Endothelial cell of umbilical vein (primary cell): ENCODE measurements around the gene ASXL2. TPM values are rescaled to one million over a fixed set of nuclear protein-coding genes. Genes with fewer than 3 reads are reported as not detected.

Experiments
- BruUV-seq: library from RNA; stranded (reverse); fragments of 400-500 nt; replicated peaks from 2 replicates; lab custom pipeline; 2021; lab: Mats Ljungman, UMichigan
- CTCF ChIA-PET: fragments of 300-600, 350-600 bp; sonication (Branson Sonifier 250); formaldehyde crosslinking; loops from one replicate; lab custom pipeline; 2021; ENCODE audit warnings: antibody characterized with exemption, inconsistent platforms; lab: Charles Lee
- POLR2A ChIA-PET: fragments of 300-600, 350-600 bp; sonication (Branson Sonifier 250); formaldehyde crosslinking; loops from one replicate; lab custom pipeline; 2021; ENCODE audit warnings: antibody characterized with exemption, inconsistent platforms; lab: Charles Lee
- DNase-seq: peaks from one replicate; pipeline ENCODE4 v3.0.0-alpha.2; 2011; ENCODE audit warnings: low read depth, low spot score
- FAIRE-seq: peaks from 2 replicates; lab custom pipeline; 2011; peaks lifted over from hg19 to GRCh38; lab: Jason Lieb, UNC
- H2AFZ ChIP-seq: 2 replicates; pipeline ENCODE4 v1.6.0; 2012; ENCODE audit warnings: low read depth, low read length, control low read depth, inconsistent platforms
- H3K27ac ChIP-seq: 2 replicates; pipeline ENCODE4 v1.5.1; 2011; ENCODE audit warnings: low read depth, mild to moderate bottlenecking, control low read depth, low read length, moderate library complexity; ENCODE audit not compliant: insufficient read depth
- H3K27me3 ChIP-seq, 2 experiments: 2 replicates each; pipeline versions ENCODE4 v1.6.0 to v1.6.1; 2011; ENCODE audit warnings: low read length in 2 of 2, mixed read lengths in 1 of 2; ENCODE audit not compliant: control insufficient read depth in 2 of 2, insufficient read depth in 2 of 2
- H3K36me3 ChIP-seq, 2 experiments: 2 replicates in 1 of 2; 3 replicates in 1 of 2; pipeline ENCODE4 v1.5.1; 2011; ENCODE audit warnings: low read length in 2 of 2, mild to moderate bottlenecking in 1 of 2, moderate library complexity in 1 of 2; ENCODE audit not compliant: control insufficient read depth in 2 of 2, insufficient read depth in 2 of 2; ENCODE audit errors: extremely low read depth in 1 of 2
- H3K4me1 ChIP-seq: 3 replicates; pipeline ENCODE4 v1.5.1; 2011; ENCODE audit warnings: mild to moderate bottlenecking, low read length; ENCODE audit not compliant: control insufficient read depth, insufficient read depth; ENCODE audit errors: extremely low read depth
- H3K4me2 ChIP-seq: 2 replicates; pipeline ENCODE4 v1.6.1; 2011; ENCODE audit warnings: low read length, control low read depth, mixed read lengths; ENCODE audit not compliant: insufficient read depth
- H3K4me3 ChIP-seq, 3 experiments: fragments of 200-600 bp in 1 of 3; sonication (generic), shearing (Covaris generic) in 1 of 3; replicated peaks in 1 of 3; 2 replicates each; pipeline ENCODE4 v1.5.1; 2011 to 2016; ENCODE audit warnings: control low read depth in 3 of 3, low read length in 3 of 3, mild to moderate bottlenecking in 2 of 3, inconsistent platforms in 1 of 3, low read depth in 1 of 3, moderate library complexity in 1 of 3; ENCODE audit not compliant: insufficient read depth in 1 of 3
- H3K79me2 ChIP-seq: 2 replicates; pipeline ENCODE4 v1.6.0; 2012; ENCODE audit warnings: low read length, inconsistent platforms; ENCODE audit not compliant: control insufficient read depth, insufficient read depth
- H3K9ac ChIP-seq: replicated peaks from 2 replicates; pipeline ENCODE3; 2011; ENCODE audit warnings: low read length, control low read depth; ENCODE audit not compliant: insufficient read depth; ENCODE audit errors: extremely low read depth
- H3K9me1 ChIP-seq: replicated peaks from 3 replicates; pipeline ENCODE4 v1.6.0; 2011; ENCODE audit warnings: mild to moderate bottlenecking, low read length; ENCODE audit not compliant: control insufficient read depth, insufficient read depth; ENCODE audit errors: extremely low read depth
- H3K9me3 ChIP-seq: replicated peaks from 2 replicates; pipeline ENCODE4 v1.5.1; 2012; ENCODE audit warnings: low read length, inconsistent platforms; ENCODE audit not compliant: control insufficient read depth, insufficient read depth
- H4K20me1 ChIP-seq: replicated peaks from 2 replicates; pipeline ENCODE3; 2011; ENCODE audit warnings: mild to moderate bottlenecking, low read length; ENCODE audit not compliant: control insufficient read depth, insufficient read depth; ENCODE audit errors: extremely low read depth
- EZH2 ChIP-seq: IDR thresholded peaks from 2 replicates; pipeline ENCODE4 v1.6.1; 2012; ENCODE audit warnings: borderline replicate concordance, low read depth, mild to moderate bottlenecking, moderate library complexity, low read length, inconsistent platforms; ENCODE audit not compliant: severe bottlenecking
- FOS ChIP-seq: IDR thresholded peaks from 2 replicates; pipeline ENCODE4 v1.6.1; 2011; ENCODE audit warnings: mild to moderate bottlenecking, low read length, moderate library complexity, borderline replicate concordance; ENCODE audit not compliant: insufficient read depth
- GATA2 ChIP-seq: IDR thresholded peaks from 2 replicates; pipeline ENCODE4 v1.7.0; 2011; ENCODE audit warnings: low read depth, mild to moderate bottlenecking, moderate library complexity, mixed read lengths, low read length; ENCODE audit not compliant: insufficient read length, insufficient read depth
- JUN ChIP-seq: IDR thresholded peaks from 2 replicates; pipeline ENCODE4 v1.6.1; 2011; ENCODE audit warnings: borderline replicate concordance, low read depth; ENCODE audit not compliant: insufficient read length, insufficient read depth
- MYC ChIP-seq: IDR thresholded peaks from one replicate; pipeline ENCODE4 v1.6.1; 2011; ENCODE audit warnings: mild to moderate bottlenecking, low read depth, low read length
- POLR2A ChIP-seq: IDR thresholded peaks from 2 replicates; pipeline ENCODE4 v1.6.1; 2012; ENCODE audit warnings: low read depth, mild to moderate bottlenecking, control low read depth, low read length
- POLR2AphosphoS5 ChIP-seq: IDR thresholded peaks from 2 replicates; pipeline ENCODE4 v1.6.1; 2012; ENCODE audit warnings: low read depth, mild to moderate bottlenecking, control low read depth, low read length, moderate library complexity; ENCODE audit not compliant: insufficient read depth
- dilution Hi-C: fragments of 300-500 bp; cut with MboI; formaldehyde crosslinking; loops from one replicate; pipeline ENCODE4 v1.15.0; 2019; ENCODE audit warnings: low sequenced_read_pairs; ENCODE audit not compliant: extremely low pct_ligation_motif_present
- intact Hi-C: fragments of 100-400 bp; cut with micrococcal nuclease; formaldehyde crosslinking; loops from one replicate; pipeline ENCODE4 v1.10.0; 2022
- polyA plus RNA-seq, 4 experiments: library from polyadenylated mRNA; depleted of rRNA in 3 of 4; stranded (reverse) in 3 of 4; unstranded in 1 of 4; fragments of >200 nt; gene quantifications; 2 replicates each; pipeline versions ENCODE4 v1.2.1 to v1.2.3, GENCODE V29; 2011 to 2012; ENCODE audit warnings: missing spikeins in 1 of 4
- total RNA-seq: library from RNA; stranded (reverse); gene quantifications from 2 replicates; pipeline ENCODE4 v1.2.3, GENCODE V29; 2021
- TF ChIP-seq, protein P1 (sequence below): IDR thresholded peaks from 2 replicates; pipeline ENCODE4 v1.6.1; 2011; ENCODE audit not compliant: insufficient read depth, insufficient read length
- TF ChIP-seq, protein P2 (sequence below), 2 donors: IDR thresholded peaks; 1 replicate in 1 of 2; 2 replicates in 1 of 2; pipeline ENCODE4 v1.5.1; 2011; ENCODE audit warnings: low read length in 2 of 2, mild to moderate bottlenecking in 2 of 2, moderate library complexity in 2 of 2, control low read depth in 1 of 2, inconsistent platforms in 1 of 2, low read depth in 1 of 2; ENCODE audit not compliant: insufficient read depth in 1 of 2; ENCODE audit errors: extremely low read depth in 1 of 2

Gene ASXL2
- total and polyA plus RNA-seq, 2 donors (not counting 3 experiments of a cell fraction or from before 2014, with no cell fraction given) = 6.1 to 33.8 TPM

DNA sequence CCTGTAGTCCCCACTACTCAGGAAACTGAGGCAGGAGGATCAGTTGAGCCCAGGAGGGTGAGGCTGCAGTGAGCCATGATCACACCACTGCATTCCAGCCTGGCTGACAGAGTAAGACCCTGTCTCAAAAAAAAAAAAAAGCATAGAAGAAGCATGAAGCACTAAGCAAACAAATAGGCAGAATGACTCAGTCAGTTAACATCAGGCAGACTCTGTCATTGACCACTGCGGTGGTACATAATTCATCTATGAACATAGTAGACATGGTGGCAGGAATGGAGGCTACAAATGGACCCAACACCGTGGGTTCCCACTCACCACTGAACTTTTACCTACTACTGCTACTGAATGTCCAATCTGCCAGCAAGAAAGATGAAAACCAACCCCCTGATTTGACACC lies 7.6 kb upstream of the ASXL2 start:
- TF ChIP-seq FOS (peak; percentile 38), POLR2A (no peak)
- dilution Hi-C loops = no loop called here
- intact Hi-C loops = no loop called here
- H3K27ac ChIP-seq = no peak overlapping the region
- no peak overlapping the region for H2AFZ ChIP-seq
- no peaks in the 10 kb centered on the region for H3K9me3 ChIP-seq
- H3K9me1 ChIP-seq = no peaks in the 10 kb centered on the region
- BruUV-seq = no TSS peak
- no peaks in the 10 kb centered on the region for H3K79me2 ChIP-seq
- H3K4me1 ChIP-seq = no peaks in the 10 kb centered on the region
- H3K4me2 ChIP-seq = no peak overlapping the region
- DNase-seq = peak; percentile 12
- POLR2A ChIA-PET = no interaction called here
- no peaks in the 10 kb centered on the region for H4K20me1 ChIP-seq
- peak; percentile 31 for FAIRE-seq
- H3K36me3 ChIP-seq = no peaks in the 10 kb centered on the region
- H3K9ac ChIP-seq = no peak overlapping the region
- CTCF ChIA-PET = no interaction called here
- H3K4me3 ChIP-seq = no peak overlapping the region
- peaks cover 0 to 5% of the 10 kb centered on the region in 2 experiments for H3K27me3 ChIP-seq

DNA sequence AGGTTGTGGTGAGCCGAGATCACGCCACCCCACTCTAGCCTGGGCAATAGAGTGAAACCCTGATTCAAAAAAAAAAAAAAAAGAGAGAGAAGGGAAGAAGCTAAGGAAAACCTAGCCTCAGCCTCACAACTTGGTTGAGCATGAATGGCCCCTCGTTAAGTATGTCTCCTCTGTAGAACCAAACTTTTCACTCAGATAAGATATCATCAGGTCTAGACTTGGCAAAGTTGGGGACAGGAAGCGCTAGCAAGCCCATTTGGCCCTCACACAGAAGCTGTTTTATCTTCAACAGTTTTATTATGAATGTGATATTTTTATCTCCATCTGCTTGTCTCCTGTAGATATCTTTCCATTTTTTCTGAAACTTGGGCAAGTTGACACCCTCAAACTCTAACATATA lies 3.5 kb upstream of the ASXL2 start:
- H3K27me3 ChIP-seq = peaks cover 0 to 5% of the 10 kb centered on the region in 2 experiments
- FAIRE-seq = no peak
- TF ChIP-seq EZH2 = no peak
- TF ChIP-seq JUN = no peak
- TF ChIP-seq GATA2 = no peak
- TF ChIP-seq FOS = no peak
- TF ChIP-seq, protein P1, sequence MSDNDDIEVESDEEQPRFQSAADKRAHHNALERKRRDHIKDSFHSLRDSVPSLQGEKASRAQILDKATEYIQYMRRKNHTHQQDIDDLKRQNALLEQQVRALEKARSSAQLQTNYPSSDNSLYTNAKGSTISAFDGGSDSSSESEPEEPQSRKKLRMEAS = no peak
- TF ChIP-seq POLR2A = no peak
- TF ChIP-seq, protein P2, sequence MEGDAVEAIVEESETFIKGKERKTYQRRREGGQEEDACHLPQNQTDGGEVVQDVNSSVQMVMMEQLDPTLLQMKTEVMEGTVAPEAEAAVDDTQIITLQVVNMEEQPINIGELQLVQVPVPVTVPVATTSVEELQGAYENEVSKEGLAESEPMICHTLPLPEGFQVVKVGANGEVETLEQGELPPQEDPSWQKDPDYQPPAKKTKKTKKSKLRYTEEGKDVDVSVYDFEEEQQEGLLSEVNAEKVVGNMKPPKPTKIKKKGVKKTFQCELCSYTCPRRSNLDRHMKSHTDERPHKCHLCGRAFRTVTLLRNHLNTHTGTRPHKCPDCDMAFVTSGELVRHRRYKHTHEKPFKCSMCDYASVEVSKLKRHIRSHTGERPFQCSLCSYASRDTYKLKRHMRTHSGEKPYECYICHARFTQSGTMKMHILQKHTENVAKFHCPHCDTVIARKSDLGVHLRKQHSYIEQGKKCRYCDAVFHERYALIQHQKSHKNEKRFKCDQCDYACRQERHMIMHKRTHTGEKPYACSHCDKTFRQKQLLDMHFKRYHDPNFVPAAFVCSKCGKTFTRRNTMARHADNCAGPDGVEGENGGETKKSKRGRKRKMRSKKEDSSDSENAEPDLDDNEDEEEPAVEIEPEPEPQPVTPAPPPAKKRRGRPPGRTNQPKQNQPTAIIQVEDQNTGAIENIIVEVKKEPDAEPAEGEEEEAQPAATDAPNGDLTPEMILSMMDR (IDR thresholded peaks at IDR 0.05; ENCODE audit: extremely low read depth in 1 of 2, insufficient read depth in 1 of 2, low read depth in 1 of 2, low read length in 2 of 2) = no peak
- TF ChIP-seq POLR2AphosphoS5 = no peak
- no peak for TF ChIP-seq MYC
- CTCF ChIA-PET = no interaction called here
- dilution Hi-C loops = no loop called here
- H4K20me1 ChIP-seq = no peaks in the 10 kb centered on the region
- H3K4me1 ChIP-seq = peaks cover 7% of the 10 kb centered on the region
- no peak for DNase-seq
- no peak overlapping the region for H3K27ac ChIP-seq
- no peaks in the 10 kb centered on the region for H3K36me3 ChIP-seq
- no peak overlapping the region for H3K4me2 ChIP-seq
- intact Hi-C loops = no loop called here
- no peaks in the 10 kb centered on the region for H3K9me3 ChIP-seq
- no peak overlapping the region for H3K9ac ChIP-seq
- peaks cover 13% of the 10 kb centered on the region for H3K79me2 ChIP-seq
- H2AFZ ChIP-seq = no peak overlapping the region
- POLR2A ChIA-PET = no interaction called here
- no TSS peak for BruUV-seq
- H3K4me3 ChIP-seq = no peak overlapping the region
- no peaks in the 10 kb centered on the region for H3K9me1 ChIP-seq
